ENCODE measurements around the gene KDR.

Gene KDR

GRCh38 chr4:55125087-55125721 is at the start of gene KDR:
Gene KDR, minus strand, starts transcription at chr4:55125595. Its CDS starts 302 bp downstream, at chr4:55125293.
- in situ Hi-C loops (cut with HindIII; ENCODE audit: low pct_unique_long_range_greater_than_20kb, low sequenced_read_pairs): no loop called here
- DNase-seq (ENCODE audit: low read depth in 1 of 2, low spot score in 1 of 2): peak; percentile 23 to 25

GRCh38 chr4:55173580-55173979 is 48.2 kb upstream of the KDR start:
- in situ Hi-C loops (cut with HindIII; ENCODE audit: low pct_unique_long_range_greater_than_20kb, low sequenced_read_pairs): no loop called here
- TF ChIP-seq JUND (IDR thresholded peaks at IDR 0.05; ENCODE audit: low read depth): no peak
- no peak for DNase-seq (ENCODE audit: low read depth in 1 of 2, low spot score in 1 of 2)

More at GRCh38 chr4:55125087-55125721, at the start of gene KDR:
- no peak for TF ChIP-seq JUND (IDR thresholded peaks at IDR 0.05; ENCODE audit: low read depth)

GRCh38 chr4:55172694-55173287 is 47.4 kb upstream of the KDR start:
- in situ Hi-C loops (cut with HindIII; ENCODE audit: low pct_unique_long_range_greater_than_20kb, low sequenced_read_pairs): no loop called here
- DNase-seq (ENCODE audit: low read depth in 1 of 2, low spot score in 1 of 2): no peak
- TF ChIP-seq JUND (IDR thresholded peaks at IDR 0.05; ENCODE audit: low read depth): no peak

GRCh38 chr4:55170462-55170861 is 45.1 kb upstream of the KDR start:
- no peak for TF ChIP-seq JUND (IDR thresholded peaks at IDR 0.05; ENCODE audit: low read depth)
- in situ Hi-C loops (cut with HindIII; ENCODE audit: low pct_unique_long_range_greater_than_20kb, low sequenced_read_pairs): no loop called here

GRCh38 chr4:55169352-55169961 is 44.1 kb upstream of the KDR start:
- in situ Hi-C loops (cut with HindIII; ENCODE audit: low pct_unique_long_range_greater_than_20kb, low sequenced_read_pairs): no loop called here
- no peak for DNase-seq (ENCODE audit: low read depth in 1 of 2, low spot score in 1 of 2)
- TF ChIP-seq JUND (IDR thresholded peaks at IDR 0.05; ENCODE audit: low read depth): no peak

More at GRCh38 chr4:55170462-55170861, 45.1 kb upstream of the KDR start:
- no peak for DNase-seq (ENCODE audit: low read depth in 1 of 2, low spot score in 1 of 2)

GRCh38 chr4:55162396-55162795 is 37.0 kb upstream of the KDR start:
- in situ Hi-C loops (cut with HindIII; ENCODE audit: low pct_unique_long_range_greater_than_20kb, low sequenced_read_pairs): no loop called here
- no peak for TF ChIP-seq JUND (IDR thresholded peaks at IDR 0.05; ENCODE audit: low read depth)
- no peak for DNase-seq (ENCODE audit: low read depth in 1 of 2, low spot score in 1 of 2)

GRCh38 chr4:55161739-55162138 is 36.3 kb upstream of the KDR start:
- no peak for TF ChIP-seq JUND (IDR thresholded peaks at IDR 0.05; ENCODE audit: low read depth)

GRCh38 chr4:55159851-55160250 is 34.5 kb upstream of the KDR start:
- no peak for DNase-seq (ENCODE audit: low read depth in 1 of 2, low spot score in 1 of 2)
- in situ Hi-C loops (cut with HindIII; ENCODE audit: low pct_unique_long_range_greater_than_20kb, low sequenced_read_pairs): no loop called here
- no peak for TF ChIP-seq JUND (IDR thresholded peaks at IDR 0.05; ENCODE audit: low read depth)

More at GRCh38 chr4:55161739-55162138, 36.3 kb upstream of the KDR start:
- in situ Hi-C loops (cut with HindIII; ENCODE audit: low pct_unique_long_range_greater_than_20kb, low sequenced_read_pairs): no loop called here
- DNase-seq (ENCODE audit: low read depth in 1 of 2, low spot score in 1 of 2): no peak

GRCh38 chr4:55158957-55159356 is 33.6 kb upstream of the KDR start:
- in situ Hi-C loops (cut with HindIII; ENCODE audit: low pct_unique_long_range_greater_than_20kb, low sequenced_read_pairs): no loop called here
- DNase-seq (ENCODE audit: low read depth in 1 of 2, low spot score in 1 of 2): no peak
- no peak for TF ChIP-seq JUND (IDR thresholded peaks at IDR 0.05; ENCODE audit: low read depth)

- no peak for DNase-seq (ENCODE audit: low read depth in 1 of 2, low spot score in 1 of 2)
- TF ChIP-seq JUND (IDR thresholded peaks at IDR 0.05; ENCODE audit: low read depth): no peak
- in situ Hi-C loops (cut with HindIII; ENCODE audit: low pct_unique_long_range_greater_than_20kb, low sequenced_read_pairs): no loop called here
Observed at GRCh38 chr4:55157559-55158277, 32.3 kb upstream of the KDR start.

GRCh38 chr4:55154933-55155332 is 29.5 kb upstream of the KDR start:
- no peak for DNase-seq (ENCODE audit: low read depth in 1 of 2, low spot score in 1 of 2)
- in situ Hi-C loops (cut with HindIII; ENCODE audit: low pct_unique_long_range_greater_than_20kb, low sequenced_read_pairs): no loop called here
- TF ChIP-seq JUND (IDR thresholded peaks at IDR 0.05; ENCODE audit: low read depth): no peak

GRCh38 chr4:55154290-55154880 is 29.0 kb upstream of the KDR start:
- in situ Hi-C loops (cut with HindIII; ENCODE audit: low pct_unique_long_range_greater_than_20kb, low sequenced_read_pairs): no loop called here
- no peak for TF ChIP-seq JUND (IDR thresholded peaks at IDR 0.05; ENCODE audit: low read depth)
- DNase-seq (ENCODE audit: low read depth in 1 of 2, low spot score in 1 of 2): no peak
